Vagina (tissue), 2 donors: ENCODE measurements around the gene GFOD1. TPM values are rescaled to one million over a fixed set of nuclear protein-coding genes. Genes with fewer than 3 reads are reported as not detected.

Experiments used
- DNase-seq, 2 donors: peaks; one replicate each; pipeline ENCODE4 v3.0.0-alpha.2; 2017; ENCODE audit errors: extremely low spot score in 2 of 2
- H3K27ac ChIP-seq: fragments of 200-600 bp; sonication (generic); one replicate; pipeline ENCODE4 v1.5.1; 2019
- H3K27me3 ChIP-seq: fragments of 200-600 bp; sonication (generic); one replicate; pipeline ENCODE4 v1.5.1; 2019
- H3K36me3 ChIP-seq, 2 donors: fragments of 200-600 bp; sonication (generic); one replicate each; pipeline ENCODE4 v1.5.1; 2017 to 2019
- H3K4me1 ChIP-seq: fragments of 200-600 bp; sonication (generic); one replicate; pipeline ENCODE4 v1.5.1; 2019
- H3K4me3 ChIP-seq, 2 donors: fragments of 200-600 bp; sonication (generic); 1 replicate in 1 of 2; 2 replicates in 1 of 2; pipeline ENCODE4 v1.5.1; 2016 to 2019
- H3K9me3 ChIP-seq: fragments of 200-600 bp; sonication (generic); one replicate; pipeline ENCODE4 v1.5.1; 2019
- CTCF ChIP-seq, 3 experiments: fragments of 450-650 bp in 2 of 3; fragments of 200-600 bp in 1 of 3; sonication (generic) in 1 of 3; IDR thresholded peaks; one replicate each; pipeline ENCODE4 v1.5.1; 2017 to 2019; ENCODE audit warnings: antibody characterized with exemption in 3 of 3, mild to moderate bottlenecking in 2 of 3, moderate library complexity in 2 of 3
- POLR2A ChIP-seq, 2 donors: fragments of 450-650 bp; IDR thresholded peaks; one replicate each; pipeline ENCODE4 v1.6.1; 2017; ENCODE audit warnings: antibody characterized with exemption in 2 of 2, mild to moderate bottlenecking in 2 of 2, moderate library complexity in 2 of 2
- POLR2AphosphoS5 ChIP-seq, 2 donors: sonication (generic); formaldehyde crosslinking; IDR thresholded peaks; one replicate each; pipeline ENCODE4 v1.9.0; 2017; ENCODE audit warnings: antibody characterized with exemption in 2 of 2, mild to moderate bottlenecking in 2 of 2, low read depth in 1 of 2; ENCODE audit not compliant: insufficient read depth in 1 of 2
- intact Hi-C: fragments of 100-400 bp; cut with DNase I; formaldehyde crosslinking; loops from one replicate; pipeline ENCODE4 v1.15.1; 2023
- total RNA-seq: library from RNA; depleted of rRNA; stranded (reverse); fragments of >200 nt; gene quantifications from one replicate; pipeline ENCODE4 v1.2.3, GENCODE V29; 2016

The GFOD1 gene
- total RNA-seq, 1 donor from 2014 or later, result 16.9 TPM

- H3K4me3 ChIP-seq, result no peak overlapping the region
- H3K27ac ChIP-seq, result no peak overlapping the region
- H3K4me1 ChIP-seq, result peaks cover 36% of the 10 kb centered on the region
- intact Hi-C loops, result no loop called here
- TF ChIP-seq POLR2AphosphoS5 (IDR thresholded peaks at IDR 0.05; ENCODE audit: insufficient read depth in 1 of 2, low read depth in 1 of 2) (no peak), POLR2A (IDR thresholded peaks at IDR 0.05) (no peak), CTCF (IDR thresholded peaks at IDR 0.05) (no peak)
- no peaks in the 10 kb centered on the region for H3K27me3 ChIP-seq
- H3K9me3 ChIP-seq, result no peaks in the 10 kb centered on the region
- H3K36me3 ChIP-seq, result no peaks in the 10 kb centered on the region
- no peak for DNase-seq
Measured at GRCh38 chr6:13419422-13420195, 67.8 kb downstream of the GFOD1 start.

GRCh38 chr6:13418844-13419243 is 68.6 kb downstream of the GFOD1 start:
- DNase-seq, result no peak
- Histone ChIP-seq H3K36me3 (no peaks in the 10 kb centered on the region), H3K4me1 (peaks cover 44% of the 10 kb centered on the region), H3K9me3 (no peaks in the 10 kb centered on the region), H3K4me3 (no peak overlapping the region), H3K27me3 (no peaks in the 10 kb centered on the region), H3K27ac (no peak overlapping the region)
- intact Hi-C loops, result no loop called here
- TF ChIP-seq CTCF (IDR thresholded peaks at IDR 0.05), result no peak

- Histone ChIP-seq H3K36me3 (no peaks in the 10 kb centered on the region), H3K27me3 (no peaks in the 10 kb centered on the region), H3K9me3 (no peaks in the 10 kb centered on the region), H3K4me3 (no peak overlapping the region), H3K27ac (no peak overlapping the region), H3K4me1 (peaks cover 45% of the 10 kb centered on the region)
- TF ChIP-seq CTCF (IDR thresholded peaks at IDR 0.05) (no peak), POLR2A (IDR thresholded peaks at IDR 0.05) (no peak), POLR2AphosphoS5 (IDR thresholded peaks at IDR 0.05; ENCODE audit: insufficient read depth in 1 of 2, low read depth in 1 of 2) (no peak)
- intact Hi-C loops, result no loop called here
- no peak for DNase-seq
Measured at GRCh38 chr6:13417954-13418353, 69.4 kb downstream of the GFOD1 start.

- H3K9me3 ChIP-seq, result no peaks in the 10 kb centered on the region
- DNase-seq, result no peak
- no peaks in the 10 kb centered on the region for H3K36me3 ChIP-seq
- H3K27me3 ChIP-seq, result no peaks in the 10 kb centered on the region
- H3K4me3 ChIP-seq, result no peak overlapping the region
- H3K27ac ChIP-seq, result no peak overlapping the region
- H3K4me1 ChIP-seq, result peaks cover 45% of the 10 kb centered on the region
- TF ChIP-seq POLR2AphosphoS5 (IDR thresholded peaks at IDR 0.05; ENCODE audit: insufficient read depth in 1 of 2, low read depth in 1 of 2), result no peak
- no peak for TF ChIP-seq POLR2A (IDR thresholded peaks at IDR 0.05)
- TF ChIP-seq CTCF (IDR thresholded peaks at IDR 0.05), result no peak
- intact Hi-C loops, result no loop called here
Measured at GRCh38 chr6:13417431-13417830, 70.0 kb downstream of the GFOD1 start.

GRCh38 chr6:13415283-13415682 is 72.1 kb downstream of the GFOD1 start:
- Histone ChIP-seq H3K4me1 (peaks cover 34% of the 10 kb centered on the region), H3K27ac (no peak overlapping the region), H3K4me3 (no peak overlapping the region)

More at GRCh38 chr6:13415283-13415682, 72.1 kb downstream of the GFOD1 start:
- TF ChIP-seq CTCF (IDR thresholded peaks at IDR 0.05) (no peak), POLR2AphosphoS5 (IDR thresholded peaks at IDR 0.05; ENCODE audit: insufficient read depth in 1 of 2, low read depth in 1 of 2) (no peak), POLR2A (IDR thresholded peaks at IDR 0.05) (no peak)
- Histone ChIP-seq H3K9me3 (no peaks in the 10 kb centered on the region), H3K27me3 (no peaks in the 10 kb centered on the region), H3K36me3 (no peaks in the 10 kb centered on the region)
- no peak for DNase-seq
- intact Hi-C loops, result no loop called here
